Mucosa of descending colon (tissue), 3 donors: ENCODE data around the gene SLC23A1. TPM values are rescaled to one million over a fixed set of nuclear protein-coding genes. Genes with fewer than 3 reads are reported as not detected.
A peak's percentile ranks its signal among the peaks of the same experiment; 100 is the strongest.

Experiments
- ATAC-seq: fragments of 200-7000 bp; cut with Tn5 transposase; one replicate; pipeline ENCODE4 v1.9.1; 2020; ENCODE audit warnings: mild to moderate bottlenecking, moderate library complexity
- DNase-seq, 3 donors: peaks; one replicate each; pipeline ENCODE4 v3.0.0-alpha.2; 2020
- H3K36me3 ChIP-seq: fragments of 200-600 bp; one replicate; pipeline ENCODE4 v1.8.0; 2021; ENCODE audit warnings: low read depth, mild to moderate bottlenecking
- H3K4me1 ChIP-seq: fragments of 200-600 bp; one replicate; pipeline ENCODE4 v1.8.0; 2021; ENCODE audit warnings: low read depth, mild to moderate bottlenecking
- H3K4me3 ChIP-seq: fragments of 200-600 bp; one replicate; pipeline ENCODE4 v1.8.0; 2021; ENCODE audit warnings: mild to moderate bottlenecking
- H3K9me3 ChIP-seq: fragments of 200-600 bp; one replicate; pipeline ENCODE4 v1.8.0; 2021; ENCODE audit warnings: mild to moderate bottlenecking
- CTCF ChIP-seq: fragments of 200-600 bp; IDR thresholded peaks from one replicate; pipeline ENCODE4 v1.8.0; 2022; ENCODE audit warnings: antibody characterized with exemption, mild to moderate bottlenecking
- intact Hi-C, 2 donors: fragments of 100-400 bp; cut with DNase I in 1 of 2; cut with micrococcal nuclease in 1 of 2; formaldehyde crosslinking; loops; one replicate each; pipeline versions ENCODE4 v1.11.0 to v1.11.1; 2022; cut with DNase I, micrococcal nuclease
- total RNA-seq, 3 donors: library from RNA; stranded (reverse); fragmentation: NEBNext Ultra II Directional in 2 of 3; extraction: Animal tissue kit (Norgen Biotek cat#: 25700) in 2 of 3; gene quantifications; one replicate each; pipeline versions ENCODE4 v1.2.1 to v1.2.4, GENCODE V29; 2021 to 2023
- donor health status: DM: no; HTN: no; CAD: no; lungs with moderate emphysema.
- donor health status: DM: no; HTN: no; CAD: no.
- donor health status: DM: no; HTN: yes; CAD: no.

Gene SLC23A1
- total RNA-seq, 3 donors from 2014 or later, result 2.5 to 9.0 (median 5.1) TPM

DNA sequence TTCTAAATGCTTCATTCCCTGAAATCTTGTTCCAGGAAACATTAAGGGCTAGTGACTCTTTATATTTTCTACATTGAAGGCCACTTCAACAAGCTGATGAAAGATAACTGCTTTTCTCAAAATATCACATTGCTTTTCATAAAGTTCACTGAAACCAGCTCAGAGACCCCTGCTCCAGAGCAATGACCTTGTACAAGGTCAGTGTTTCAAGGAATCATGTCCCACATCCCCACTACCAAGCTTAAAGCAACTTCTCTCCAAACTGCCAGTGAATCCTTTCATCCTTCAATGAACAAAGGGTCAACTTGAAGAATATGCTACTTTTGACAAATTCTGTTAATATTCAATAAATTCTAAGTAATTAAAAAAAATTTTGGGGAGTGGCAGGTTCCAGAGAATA lies 32.8 kb upstream of the SLC23A1 start:
- intact Hi-C loops, result no loop called here
- TF ChIP-seq CTCF, result no peak

DNA sequence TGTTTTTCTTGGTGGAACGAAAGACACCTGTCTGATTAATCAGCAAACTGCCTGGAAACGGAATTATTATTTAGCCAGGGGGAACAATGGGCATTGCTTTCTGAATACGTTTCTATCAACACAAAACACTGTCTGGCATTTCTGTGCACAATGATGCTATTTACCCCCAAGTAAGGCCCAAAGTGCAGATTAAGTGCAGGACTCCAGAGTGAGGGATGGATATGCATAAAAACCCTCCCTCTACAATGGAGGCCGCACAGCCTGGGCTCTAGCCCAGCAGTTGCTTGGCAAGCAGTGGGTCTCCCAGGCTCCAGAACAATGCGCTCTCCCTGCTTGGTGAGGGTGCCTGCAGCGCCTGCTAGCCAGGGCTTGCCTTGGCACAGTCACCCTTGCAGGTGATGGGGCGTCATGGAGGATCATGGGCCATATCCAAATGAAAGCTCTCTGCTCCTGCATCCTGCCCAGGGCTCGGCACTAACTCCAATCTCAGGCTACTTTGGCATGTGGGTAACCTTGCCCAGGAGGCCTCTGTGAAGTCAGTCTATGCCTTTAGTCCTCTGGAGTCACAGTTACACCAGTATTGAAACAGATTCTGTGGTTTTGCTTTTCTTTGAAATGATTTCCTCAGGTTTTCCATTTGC lies 32.2 kb upstream of the SLC23A1 start:
- TF ChIP-seq CTCF, result no peak

More for the DNA sequence above, 32.8 kb upstream of the SLC23A1 start:
- Histone ChIP-seq H3K9me3 (no peaks in the 10 kb centered on the region), H3K4me1 (peaks cover 32% of the 10 kb centered on the region), H3K4me3 (no peak overlapping the region), H3K36me3 (no peaks in the 10 kb centered on the region)
- no peak for ATAC-seq
- no peak for DNase-seq

GRCh38 chr5:139414581-139415130 lies 31.6 kb upstream of the SLC23A1 start:
- DNase-seq (no peak), ATAC-seq (peak; percentile 5)
- no peak for TF ChIP-seq CTCF
- no peaks in the 10 kb centered on the region for H3K36me3 ChIP-seq
- peaks cover 32% of the 10 kb centered on the region for H3K4me1 ChIP-seq
- intact Hi-C loops, result no loop called here
- no peaks in the 10 kb centered on the region for H3K9me3 ChIP-seq
- no peak overlapping the region for H3K4me3 ChIP-seq

More for the DNA sequence above, 32.2 kb upstream of the SLC23A1 start:
- ATAC-seq (no peak), DNase-seq (no peak)
- no peaks in the 10 kb centered on the region for H3K36me3 ChIP-seq
- peaks cover 32% of the 10 kb centered on the region for H3K4me1 ChIP-seq
- intact Hi-C loops, result no loop called here
- H3K4me3 ChIP-seq, result no peak overlapping the region
- H3K9me3 ChIP-seq, result no peaks in the 10 kb centered on the region

GRCh38 chr5:139413963-139414362 lies 30.9 kb upstream of the SLC23A1 start:
- intact Hi-C loops, result no loop called here
- no peak for TF ChIP-seq CTCF
- Histone ChIP-seq H3K36me3 (no peaks in the 10 kb centered on the region), H3K4me3 (no peak overlapping the region), H3K4me1 (peaks cover 26% of the 10 kb centered on the region), H3K9me3 (no peaks in the 10 kb centered on the region)
- DNase-seq, result no peak
- no peak for ATAC-seq

DNA sequence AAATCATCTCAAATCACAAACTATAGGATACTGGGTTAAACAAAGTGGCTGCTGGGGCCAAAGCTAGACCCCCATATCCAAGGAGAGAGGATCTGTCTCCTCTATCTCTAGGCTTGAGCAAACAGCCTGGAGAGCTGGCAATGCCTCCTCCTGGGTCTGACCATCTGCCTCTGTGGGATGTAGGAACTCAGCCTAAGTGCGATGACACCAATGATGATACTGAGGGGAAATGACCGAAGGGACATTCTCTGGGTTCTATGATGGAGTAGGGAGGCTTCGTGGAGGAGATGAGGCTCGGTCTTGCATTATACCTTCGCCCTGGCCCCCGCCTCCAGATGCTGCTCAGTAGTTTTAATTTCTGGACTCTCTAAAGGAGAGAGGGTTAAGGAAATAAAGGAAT lies 30.1 kb upstream of the SLC23A1 start:
- ATAC-seq, result no peak
- Histone ChIP-seq H3K36me3 (no peaks in the 10 kb centered on the region), H3K9me3 (no peaks in the 10 kb centered on the region), H3K4me1 (peaks cover 19% of the 10 kb centered on the region), H3K4me3 (no peak overlapping the region)
- no peak for TF ChIP-seq CTCF
- no peak for DNase-seq
- intact Hi-C loops, result no loop called here
